Mesendoderm (in vitro differentiated cells): ENCODE data around the gene C2CD5.

ENCODE experiments used
- DNase-seq: peaks from one replicate; pipeline ENCODE4 v3.0.0; 2013
- H2AK5ac ChIP-seq: 2 replicates; pipeline ENCODE4 v1.6.1; 2013; ENCODE audit warnings: low read length, inconsistent platforms
- H2BK120ac ChIP-seq: 2 replicates; pipeline ENCODE4 v1.6.1; 2013; ENCODE audit warnings: low read depth, mild to moderate bottlenecking, low read length, moderate library complexity, mixed read lengths
- H2BK15ac ChIP-seq: replicated peaks from 2 replicates; pipeline ENCODE4 v1.6.1; 2013; ENCODE audit warnings: low read depth, mild to moderate bottlenecking, moderate library complexity
- H2BK5ac ChIP-seq: 2 replicates; pipeline ENCODE4 v1.6.1; 2013; ENCODE audit warnings: low read length, inconsistent platforms
- H3K18ac ChIP-seq: 2 replicates; pipeline ENCODE4 v1.6.1; 2013; ENCODE audit warnings: mild to moderate bottlenecking, low read length, mixed read lengths
- H3K23ac ChIP-seq: one replicate; pipeline ENCODE4 v1.6.1; 2013; ENCODE audit warnings: low read length
- H3K27ac ChIP-seq: 2 replicates; pipeline ENCODE4 v1.5.1; 2013; ENCODE audit warnings: low read depth, mild to moderate bottlenecking, inconsistent platforms, low read length, moderate library complexity
- H3K27me3 ChIP-seq: 2 replicates; pipeline ENCODE4 v1.6.1; 2013; ENCODE audit warnings: low read length, control low read depth, mild to moderate bottlenecking, inconsistent platforms; ENCODE audit not compliant: insufficient read depth, poor library complexity
- H3K36me3 ChIP-seq: 2 replicates; pipeline ENCODE4 v1.6.1; 2013; ENCODE audit warnings: low read length, inconsistent platforms; ENCODE audit not compliant: control insufficient read depth, insufficient read depth
- H3K4ac ChIP-seq: one replicate; pipeline ENCODE4 v1.6.1; 2013; ENCODE audit warnings: low read depth, mild to moderate bottlenecking, low read length, moderate library complexity
- H3K4me1 ChIP-seq: 2 replicates; pipeline ENCODE4 v1.6.1; 2013; ENCODE audit warnings: low read depth, low read length, inconsistent platforms; ENCODE audit not compliant: control insufficient read depth
- H3K4me2 ChIP-seq: 2 replicates; pipeline ENCODE4 v1.6.1; 2013; ENCODE audit warnings: low read length
- H3K4me3 ChIP-seq: 2 replicates; pipeline ENCODE4 v1.5.1; 2013; ENCODE audit warnings: mild to moderate bottlenecking, low read length
- H3K56ac ChIP-seq: one replicate; pipeline ENCODE4 v1.6.1; 2013; ENCODE audit warnings: low read length
- H3K79me1 ChIP-seq: 2 replicates; pipeline ENCODE4 v1.6.1; 2013; ENCODE audit warnings: low read length, inconsistent platforms
- H3K79me2 ChIP-seq: 2 replicates; pipeline ENCODE4 v1.6.1; 2013; ENCODE audit warnings: mild to moderate bottlenecking, low read length; ENCODE audit not compliant: control insufficient read depth, insufficient read depth
- H3K9ac ChIP-seq: 2 replicates; pipeline ENCODE4 v1.6.1; 2013; ENCODE audit warnings: low read length, inconsistent platforms
- H4K5ac ChIP-seq: one replicate; pipeline ENCODE4 v1.6.1; 2013; ENCODE audit warnings: low read length
- H4K8ac ChIP-seq: one replicate; pipeline ENCODE4 v1.6.1; 2013; ENCODE audit warnings: low read depth, mild to moderate bottlenecking, control low read depth, low read length, moderate library complexity
- WGBS: extraction: QIAGEN DNeasy Blood & Tissue Kit; methylation state at CpG from one replicate; pipeline ENCODE4 v1.1.7; 2013; ENCODE audit warnings: low lambda C conversion rate, missing lambda C conversion rate; ENCODE audit not compliant: insufficient coverage; ENCODE audit errors: extremely low coverage; 5-methylcytosine and 5-hydroxymethylcytosine counted together

C2CD5 gene

GRCh38 chr12:22409377-22410164 lies 134.8 kb downstream of the C2CD5 start:
- Histone ChIP-seq H3K27ac (no peak overlapping the region), H3K23ac (no peak overlapping the region), H3K36me3 (no peaks in the 10 kb centered on the region), H2BK15ac (no peak overlapping the region), H4K5ac (no peak overlapping the region), H3K79me2 (no peaks in the 10 kb centered on the region), H3K9ac (no peak overlapping the region), H3K56ac (no peak overlapping the region), H2BK5ac (no peak overlapping the region), H3K18ac (no peak overlapping the region), H3K4me3 (no peak overlapping the region), H3K4me1 (no peaks in the 10 kb centered on the region), H3K4me2 (no peak overlapping the region), H3K4ac (no peak overlapping the region), H2AK5ac (no peak overlapping the region), H3K27me3 (no peaks in the 10 kb centered on the region), H2BK120ac (no peak overlapping the region), H4K8ac (no peak overlapping the region), H3K79me1 (no peaks in the 10 kb centered on the region)
- DNase-seq, result peak; percentile 34
- WGBS, result no CpG with 5 or more reads among the region's 12 CpGs

- no peak overlapping the region for H2BK120ac ChIP-seq
Observed at GRCh38 chr12:22408610-22409376, 135.5 kb downstream of the C2CD5 start.

DNA sequence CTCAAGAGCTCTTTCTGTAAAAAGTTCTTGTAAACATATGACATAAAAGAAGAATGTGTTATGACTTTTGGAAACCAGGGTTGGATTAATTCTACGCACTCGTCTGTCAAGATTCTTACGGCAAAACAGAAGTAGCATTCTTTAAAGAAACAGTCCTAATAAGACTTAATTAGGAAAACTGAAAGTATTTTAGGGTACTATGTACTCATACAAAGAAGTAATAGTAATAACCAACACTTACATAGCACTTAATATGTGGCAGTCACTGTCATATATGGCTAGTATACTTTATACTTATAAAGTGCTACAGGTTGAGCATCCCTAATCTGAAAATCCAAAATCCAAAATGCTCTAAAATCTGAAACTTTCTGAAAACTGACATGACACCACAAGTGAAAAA lies 136.9 kb downstream of the C2CD5 start:
- H4K8ac ChIP-seq, result no peak overlapping the region
- H3K4ac ChIP-seq, result no peak overlapping the region
- no peak overlapping the region for H3K4me3 ChIP-seq
- H3K27ac ChIP-seq, result no peak overlapping the region
- H4K5ac ChIP-seq, result no peak overlapping the region
- H3K23ac ChIP-seq, result no peak overlapping the region
- DNase-seq, result no peak
- no peaks in the 10 kb centered on the region for H3K79me2 ChIP-seq
- H3K18ac ChIP-seq, result no peak overlapping the region
- H3K4me1 ChIP-seq, result no peaks in the 10 kb centered on the region
- H2BK15ac ChIP-seq, result no peak overlapping the region
- no peak overlapping the region for H3K56ac ChIP-seq
- H3K4me2 ChIP-seq, result no peak overlapping the region
- H3K9ac ChIP-seq, result no peak overlapping the region
- no peaks in the 10 kb centered on the region for H3K27me3 ChIP-seq
- no peak overlapping the region for H2AK5ac ChIP-seq
- H2BK5ac ChIP-seq, result no peak overlapping the region
- H3K36me3 ChIP-seq, result no peaks in the 10 kb centered on the region
- no peak overlapping the region for H2BK120ac ChIP-seq
- H3K79me1 ChIP-seq, result no peaks in the 10 kb centered on the region
- WGBS, result no CpG with 5 or more reads among the region's 3 CpGs

More at GRCh38 chr12:22408610-22409376, 135.5 kb downstream of the C2CD5 start:
- no peak overlapping the region for H3K9ac ChIP-seq
- H3K4me3 ChIP-seq, result no peak overlapping the region
- no peak overlapping the region for H2BK15ac ChIP-seq
- H4K5ac ChIP-seq, result no peak overlapping the region
- H3K27ac ChIP-seq, result no peak overlapping the region
- H3K36me3 ChIP-seq, result no peaks in the 10 kb centered on the region
- no peak overlapping the region for H3K23ac ChIP-seq
- DNase-seq, result no peak
- no peaks in the 10 kb centered on the region for H3K27me3 ChIP-seq
- WGBS, result no CpG with 5 or more reads among the region's 8 CpGs
- H3K18ac ChIP-seq, result peak overlapping the region; percentile 39
- H2BK5ac ChIP-seq, result no peak overlapping the region
- H3K4ac ChIP-seq, result no peak overlapping the region
- no peak overlapping the region for H3K4me2 ChIP-seq
- no peaks in the 10 kb centered on the region for H3K79me2 ChIP-seq
- H3K4me1 ChIP-seq, result no peaks in the 10 kb centered on the region
- H4K8ac ChIP-seq, result no peak overlapping the region
- no peak overlapping the region for H2AK5ac ChIP-seq
- no peak overlapping the region for H3K56ac ChIP-seq
- H3K79me1 ChIP-seq, result no peaks in the 10 kb centered on the region

GRCh38 chr12:22406627-22407026 lies 137.7 kb downstream of the C2CD5 start:
- no peak overlapping the region for H3K23ac ChIP-seq
- no peak overlapping the region for H2BK15ac ChIP-seq
- no peak overlapping the region for H3K9ac ChIP-seq
- H3K27ac ChIP-seq, result no peak overlapping the region
- no CpG with 5 or more reads among the region's 1 CpG for WGBS
- H2BK5ac ChIP-seq, result no peak overlapping the region
- no peak overlapping the region for H4K5ac ChIP-seq
- no peak overlapping the region for H3K4me2 ChIP-seq
- H3K56ac ChIP-seq, result no peak overlapping the region
- no peaks in the 10 kb centered on the region for H3K4me1 ChIP-seq
- no peaks in the 10 kb centered on the region for H3K36me3 ChIP-seq
- no peak overlapping the region for H2BK120ac ChIP-seq
- no peaks in the 10 kb centered on the region for H3K27me3 ChIP-seq
- no peak for DNase-seq
- H4K8ac ChIP-seq, result no peak overlapping the region
- H3K4me3 ChIP-seq, result no peak overlapping the region
- H3K4ac ChIP-seq, result no peak overlapping the region
- H2AK5ac ChIP-seq, result no peak overlapping the region
- no peaks in the 10 kb centered on the region for H3K79me1 ChIP-seq
- H3K79me2 ChIP-seq, result no peaks in the 10 kb centered on the region
- no peak overlapping the region for H3K18ac ChIP-seq

DNA sequence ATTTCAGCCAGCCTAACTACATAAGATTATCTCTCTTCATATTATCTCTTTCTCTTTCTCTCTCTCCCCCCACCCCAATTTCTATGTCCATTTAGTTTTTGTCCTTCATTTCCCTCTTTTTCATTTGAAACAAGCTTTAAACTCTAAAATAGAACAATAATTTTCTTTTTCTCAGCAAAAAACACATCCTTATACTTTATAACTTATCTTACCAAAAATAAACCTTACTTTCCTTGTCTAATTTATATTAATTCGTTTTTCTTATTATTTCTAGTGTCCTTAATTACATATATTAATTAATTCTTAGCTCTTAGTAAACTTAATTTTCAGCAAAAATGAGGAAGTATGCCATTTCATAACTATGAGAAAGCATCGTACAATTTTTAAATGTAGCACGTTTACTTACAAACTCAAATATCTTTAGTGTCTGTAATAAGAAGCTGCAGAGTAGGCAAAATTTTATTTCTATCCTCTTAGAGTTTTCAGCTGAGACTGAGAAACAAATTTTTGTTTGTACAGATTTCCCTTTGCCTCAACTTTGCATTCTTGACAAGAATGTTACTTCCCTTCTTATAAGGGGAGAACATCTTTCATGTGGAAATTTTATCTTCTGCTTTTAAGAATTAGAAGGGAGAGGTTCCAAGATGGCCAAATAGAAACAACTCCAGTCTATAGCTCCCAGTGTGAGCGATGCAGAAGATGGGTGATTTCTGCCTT lies 144.7 kb downstream of the C2CD5 start:
- Histone ChIP-seq H4K5ac (no peak overlapping the region), H3K18ac (no peak overlapping the region), H2BK15ac (no peak overlapping the region), H3K36me3 (no peaks in the 10 kb centered on the region), H3K4me2 (no peak overlapping the region), H3K79me1 (no peaks in the 10 kb centered on the region), H2BK5ac (no peak overlapping the region), H3K23ac (no peak overlapping the region), H3K4ac (no peak overlapping the region), H4K8ac (no peak overlapping the region), H3K4me3 (no peak overlapping the region), H2BK120ac (no peak overlapping the region), H3K9ac (no peak overlapping the region), H3K27me3 (no peaks in the 10 kb centered on the region), H2AK5ac (no peak overlapping the region), H3K56ac (no peak overlapping the region), H3K4me1 (no peaks in the 10 kb centered on the region), H3K27ac (no peak overlapping the region), H3K79me2 (no peaks in the 10 kb centered on the region)
- WGBS, result 100% methylated on average over 1 of the region's 4 CpGs
- DNase-seq, result no peak
